Ovary (tissue), 3 donors: ENCODE measurements around the gene NME7.

Experiments used
- POLR2A ChIP-seq: fragments of 450-650 bp; IDR thresholded peaks from one replicate; pipeline ENCODE4 v1.6.1; 2017; ENCODE audit warnings: antibody characterized with exemption, mild to moderate bottlenecking, moderate library complexity
- TF ChIP-seq, protein P1 (sequence below), 3 donors: fragments of 450-650 bp in 2 of 3; fragments of 200-600 bp in 1 of 3; IDR thresholded peaks; one replicate each; pipeline versions ENCODE4 v1.5.1 to v1.8.0; 2016 to 2022; ENCODE audit warnings: antibody characterized with exemption in 3 of 3, mild to moderate bottlenecking in 1 of 3
- donor health status: DM: no; HTN: no; CAD: no.

DNA sequence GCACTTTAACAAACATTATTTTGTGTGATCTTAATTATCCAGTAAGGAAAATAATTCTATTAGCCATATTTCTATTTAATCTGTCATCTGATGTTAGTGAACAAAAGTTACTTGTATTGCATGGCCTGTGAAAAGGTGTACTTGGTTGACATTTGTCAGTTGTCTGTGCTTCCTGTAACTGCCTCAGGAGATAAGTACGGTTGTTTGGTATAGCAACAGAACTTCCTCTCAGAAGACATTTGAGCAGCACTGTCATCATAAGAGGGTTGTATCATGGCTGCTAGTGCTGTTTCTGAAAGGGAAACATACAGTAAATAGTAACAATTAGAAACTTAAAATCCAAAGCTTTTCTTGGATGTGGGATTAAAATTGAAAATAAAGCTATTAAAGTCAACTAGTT, 3.8 kb upstream of the NME7 start:
- TF ChIP-seq POLR2A: no peak
- TF ChIP-seq, protein P1, sequence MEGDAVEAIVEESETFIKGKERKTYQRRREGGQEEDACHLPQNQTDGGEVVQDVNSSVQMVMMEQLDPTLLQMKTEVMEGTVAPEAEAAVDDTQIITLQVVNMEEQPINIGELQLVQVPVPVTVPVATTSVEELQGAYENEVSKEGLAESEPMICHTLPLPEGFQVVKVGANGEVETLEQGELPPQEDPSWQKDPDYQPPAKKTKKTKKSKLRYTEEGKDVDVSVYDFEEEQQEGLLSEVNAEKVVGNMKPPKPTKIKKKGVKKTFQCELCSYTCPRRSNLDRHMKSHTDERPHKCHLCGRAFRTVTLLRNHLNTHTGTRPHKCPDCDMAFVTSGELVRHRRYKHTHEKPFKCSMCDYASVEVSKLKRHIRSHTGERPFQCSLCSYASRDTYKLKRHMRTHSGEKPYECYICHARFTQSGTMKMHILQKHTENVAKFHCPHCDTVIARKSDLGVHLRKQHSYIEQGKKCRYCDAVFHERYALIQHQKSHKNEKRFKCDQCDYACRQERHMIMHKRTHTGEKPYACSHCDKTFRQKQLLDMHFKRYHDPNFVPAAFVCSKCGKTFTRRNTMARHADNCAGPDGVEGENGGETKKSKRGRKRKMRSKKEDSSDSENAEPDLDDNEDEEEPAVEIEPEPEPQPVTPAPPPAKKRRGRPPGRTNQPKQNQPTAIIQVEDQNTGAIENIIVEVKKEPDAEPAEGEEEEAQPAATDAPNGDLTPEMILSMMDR (IDR thresholded peaks at IDR 0.05): no peak
